HG02970 (cell line): Measurements from ENCODE around the gene SEZ6.

ENCODE experiments used
- ATAC-seq: cut with Tn5 transposase; IDR thresholded peaks from one replicate; pipeline ENCODE4 v1.9.1; 2021; ENCODE audit warnings: mild to moderate bottlenecking, moderate library complexity, moderate number of reproducible peaks; ENCODE audit not compliant: unreplicated experiment, low FRiP score

SEZ6 gene

DNA sequence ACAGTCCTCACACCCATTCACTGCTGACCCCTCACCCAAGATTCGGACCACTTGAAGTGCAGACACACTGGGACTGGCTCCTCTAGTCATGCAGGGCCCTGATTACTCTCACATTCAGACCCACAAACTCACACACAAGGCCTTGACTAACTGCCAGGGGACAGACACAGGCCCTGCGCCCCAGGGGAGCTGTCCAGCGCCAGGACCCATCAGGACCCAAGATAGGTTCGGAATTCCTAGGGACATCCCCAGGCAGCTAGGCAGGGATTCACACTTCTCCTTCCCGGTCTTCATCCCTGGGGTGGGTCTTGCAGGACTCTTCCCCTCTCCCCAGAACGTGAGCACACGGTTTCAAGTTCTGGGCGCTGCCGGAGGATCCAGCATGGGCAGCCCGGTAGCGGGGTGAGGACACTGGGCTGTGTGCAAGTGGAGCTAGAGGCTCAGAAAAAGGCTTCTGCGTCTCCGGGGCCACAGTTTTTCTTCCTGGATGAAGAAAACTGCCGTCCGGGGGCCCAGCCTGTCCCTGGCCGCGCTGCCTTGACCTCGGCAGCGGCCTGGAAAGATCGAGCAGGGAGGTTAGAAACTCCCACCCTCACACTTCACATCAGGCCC lies 1.6 kb downstream of the SEZ6 start:
- no peak for ATAC-seq

DNA sequence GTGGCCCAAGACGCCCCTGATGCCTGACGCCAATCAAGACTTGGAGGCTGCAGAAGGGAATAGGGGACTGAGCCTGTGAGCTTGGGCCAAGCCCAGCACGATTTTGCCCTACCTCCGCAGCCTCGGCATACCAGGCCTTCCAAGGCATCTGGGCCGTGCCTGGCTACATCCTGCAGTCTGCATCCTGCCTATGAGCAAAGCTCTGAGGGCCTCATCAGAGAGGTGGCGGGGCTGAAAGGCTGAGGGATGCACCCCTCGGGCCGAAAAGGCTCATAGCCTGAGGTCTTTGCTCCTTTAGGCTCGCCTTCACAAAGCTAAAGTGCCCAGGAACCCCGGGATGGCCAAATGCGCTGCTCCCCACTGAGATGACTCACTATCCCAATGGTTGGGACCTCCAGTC lies 2.5 kb downstream of the SEZ6 start:
- no peak for ATAC-seq

DNA sequence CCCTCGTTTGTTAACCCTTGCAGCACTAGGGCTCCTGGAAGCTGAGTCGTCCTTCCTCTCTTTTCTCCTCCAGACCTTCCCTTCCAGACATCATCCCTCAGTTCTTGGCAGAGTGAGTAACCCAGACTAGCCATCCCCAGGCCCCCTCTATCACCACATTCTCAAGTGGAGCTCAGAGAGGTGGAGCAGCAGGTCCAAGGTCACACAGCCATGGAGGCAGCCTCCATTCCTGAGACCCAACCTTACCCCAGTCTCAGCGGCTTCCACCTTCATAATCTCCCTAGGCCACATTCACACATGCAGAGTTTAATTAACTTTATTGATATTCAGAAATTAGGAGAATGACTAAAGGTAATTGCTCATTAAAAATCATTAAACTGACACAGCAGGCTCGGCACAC lies 3.0 kb downstream of the SEZ6 start:
- ATAC-seq = no peak

DNA sequence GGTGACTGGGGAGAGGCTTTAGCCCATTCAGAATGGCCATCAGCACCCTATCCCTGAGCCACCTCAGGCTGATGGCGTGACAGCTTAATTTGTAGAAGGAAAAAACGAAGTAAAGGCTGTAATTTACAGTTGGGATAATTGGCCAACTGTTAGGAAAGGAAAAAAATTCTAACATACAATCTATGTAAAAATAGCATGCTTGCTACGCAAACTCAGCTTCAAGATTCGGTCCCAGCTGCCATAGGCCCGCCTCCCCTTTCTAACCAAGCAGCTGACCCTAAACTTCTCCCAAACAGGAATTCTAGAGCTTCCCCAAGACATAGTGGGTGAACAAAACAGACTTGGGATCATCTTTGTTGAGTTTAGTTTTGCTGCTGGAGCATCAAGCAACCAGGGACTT lies 4.9 kb downstream of the SEZ6 start:
- no peak for ATAC-seq

GRCh38 chr17:28999206-28999605 lies 6.6 kb downstream of the SEZ6 start:
- no peak for ATAC-seq

GRCh38 chr17:28997806-28998205 lies 8.0 kb downstream of the SEZ6 start:
- ATAC-seq = no peak

GRCh38 chr17:28996554-28997096 lies 9.2 kb downstream of the SEZ6 start:
- no peak for ATAC-seq

- ATAC-seq = no peak
These were observed 12.0 kb downstream of the SEZ6 start for GRCh38 chr17:28993645-28994426.

DNA sequence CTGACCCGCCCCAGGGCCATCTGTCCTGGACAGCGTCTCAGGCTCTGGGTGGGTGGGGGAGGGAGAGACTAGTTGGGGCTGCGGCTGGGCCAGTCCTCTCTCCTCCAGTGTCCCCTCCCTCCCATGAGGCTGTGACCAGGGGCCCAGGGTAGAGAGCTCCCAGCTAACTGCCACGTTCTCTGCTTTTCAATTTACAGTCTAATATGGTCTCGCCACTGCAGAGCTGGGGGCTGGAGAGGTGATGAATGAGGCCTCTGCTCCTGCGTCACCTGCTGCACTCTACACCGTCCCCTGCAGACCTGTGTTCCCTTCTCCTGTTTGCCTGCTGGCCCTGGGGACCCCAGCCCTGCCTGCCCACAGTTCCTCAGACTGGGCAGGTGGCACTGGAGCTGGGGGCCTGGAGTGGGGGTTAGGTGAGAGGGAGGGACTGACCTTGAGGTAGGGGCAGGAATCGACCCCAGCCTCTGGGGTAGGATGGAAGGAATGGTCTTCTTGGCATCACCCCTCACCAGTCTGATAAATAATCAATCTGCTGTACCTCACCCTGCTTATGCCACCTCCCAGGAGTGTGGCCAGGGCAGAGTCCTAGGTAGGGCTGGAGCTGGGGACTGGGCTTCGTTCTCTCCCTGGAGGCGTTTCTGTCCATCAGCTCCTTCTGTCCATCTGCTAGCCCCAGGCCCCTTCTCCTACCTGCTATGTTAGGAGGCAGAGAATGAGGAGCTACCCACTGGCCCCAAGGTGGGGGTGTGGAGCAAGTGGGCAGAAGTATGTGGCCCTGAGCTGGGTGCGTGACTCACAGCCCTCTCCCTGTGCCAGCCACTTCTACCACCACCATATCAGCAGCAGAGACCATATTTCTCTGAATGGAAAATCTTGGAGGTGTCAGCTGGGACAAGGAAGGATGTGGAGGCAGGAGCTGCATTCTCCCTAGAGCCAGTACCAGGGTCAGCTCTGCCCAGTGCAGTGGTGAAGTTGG lies 12.9 kb downstream of the SEZ6 start:
- no peak for ATAC-seq

- ATAC-seq = no peak
These were observed 13.6 kb downstream of the SEZ6 start for GRCh38 chr17:28992185-28992584.

- no peak for ATAC-seq
These were observed 14.1 kb downstream of the SEZ6 start for GRCh38 chr17:28991779-28992178.

DNA sequence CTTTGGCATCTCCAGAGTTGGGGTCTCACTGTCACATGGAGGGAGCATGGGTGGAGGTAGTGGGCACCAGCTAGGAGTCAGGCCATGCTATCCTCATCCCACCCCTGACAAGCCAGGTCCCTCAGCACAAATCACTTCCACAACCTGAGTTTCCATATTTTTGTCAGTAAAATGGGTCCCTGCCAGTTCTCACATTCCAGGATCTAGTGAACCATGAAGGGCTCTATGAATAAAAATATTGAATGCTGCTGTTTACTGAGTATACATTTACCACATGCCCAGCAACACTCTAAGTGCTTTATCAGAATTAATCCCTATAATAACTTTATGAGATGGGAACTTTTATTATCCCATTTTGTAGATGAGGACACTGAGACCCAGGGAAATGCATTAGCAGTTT lies 16.8 kb downstream of the SEZ6 start:
- ATAC-seq = no peak

DNA sequence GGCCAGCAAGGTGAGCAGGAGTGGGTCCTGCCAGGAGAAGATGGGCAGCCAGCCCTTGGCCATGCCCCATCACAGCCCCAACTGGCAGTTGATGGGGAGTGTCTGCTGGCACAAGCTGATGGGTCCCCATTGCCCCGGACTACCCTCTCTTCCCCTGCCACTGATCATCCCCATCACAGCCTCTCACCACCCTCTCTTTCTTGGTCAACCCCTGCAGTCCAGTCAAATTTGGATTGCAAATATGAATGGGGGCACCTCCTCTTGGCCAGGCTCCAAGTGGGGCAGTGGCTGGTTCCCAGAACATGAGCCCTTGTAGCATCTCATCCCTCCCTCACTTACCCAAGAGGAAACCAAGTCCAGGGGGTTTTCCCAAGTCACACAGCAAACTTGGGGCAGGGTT lies 17.4 kb downstream of the SEZ6 start:
- no peak for ATAC-seq

DNA sequence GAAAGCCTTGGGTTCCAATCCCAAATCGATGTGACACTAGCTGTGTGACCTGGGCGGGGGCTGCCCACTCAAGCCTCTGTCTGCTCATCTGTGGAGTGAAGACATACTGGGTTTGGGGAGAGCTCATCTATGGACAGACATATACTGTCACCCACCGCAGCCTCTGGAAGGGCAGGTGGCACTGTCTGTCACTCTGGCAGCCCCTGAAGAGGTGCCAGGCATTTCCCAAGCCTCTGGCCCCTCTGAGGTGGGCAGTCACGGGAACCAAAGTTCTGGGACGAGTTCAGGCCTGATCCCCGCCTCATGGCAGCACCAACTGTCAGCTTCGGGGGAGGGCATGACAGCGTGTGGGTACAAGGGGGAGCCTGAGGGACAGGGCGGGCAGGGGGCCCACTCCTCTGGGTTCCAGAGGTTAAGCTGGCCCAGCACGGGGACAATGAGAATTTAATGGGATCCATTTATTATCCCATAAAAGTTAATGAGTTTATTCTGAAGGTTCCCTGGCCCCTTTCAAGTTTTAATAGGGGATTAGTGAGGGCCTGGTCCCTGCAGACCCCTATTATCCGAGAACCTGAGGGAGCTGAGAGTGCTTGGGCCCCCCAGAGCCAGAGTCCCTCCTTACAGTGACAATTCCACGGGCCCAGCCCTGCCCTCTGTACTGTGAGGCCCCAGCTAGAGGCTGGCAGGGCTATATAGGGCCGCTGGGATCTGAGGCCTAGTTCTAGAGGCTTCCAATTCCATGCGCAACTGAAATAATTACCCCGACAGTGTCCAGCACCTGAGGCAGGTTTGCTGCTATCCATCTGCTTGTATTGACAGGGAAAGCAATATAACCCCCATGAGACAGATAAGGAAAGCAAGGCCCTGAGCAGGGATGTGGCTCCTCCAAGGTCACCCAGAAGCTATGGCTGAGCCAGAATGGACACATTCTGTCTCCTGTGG lies 18.8 kb downstream of the SEZ6 start:
- no peak for ATAC-seq

- ATAC-seq = no peak
These were observed 19.7 kb downstream of the SEZ6 start for GRCh38 chr17:28985950-28986713.

DNA sequence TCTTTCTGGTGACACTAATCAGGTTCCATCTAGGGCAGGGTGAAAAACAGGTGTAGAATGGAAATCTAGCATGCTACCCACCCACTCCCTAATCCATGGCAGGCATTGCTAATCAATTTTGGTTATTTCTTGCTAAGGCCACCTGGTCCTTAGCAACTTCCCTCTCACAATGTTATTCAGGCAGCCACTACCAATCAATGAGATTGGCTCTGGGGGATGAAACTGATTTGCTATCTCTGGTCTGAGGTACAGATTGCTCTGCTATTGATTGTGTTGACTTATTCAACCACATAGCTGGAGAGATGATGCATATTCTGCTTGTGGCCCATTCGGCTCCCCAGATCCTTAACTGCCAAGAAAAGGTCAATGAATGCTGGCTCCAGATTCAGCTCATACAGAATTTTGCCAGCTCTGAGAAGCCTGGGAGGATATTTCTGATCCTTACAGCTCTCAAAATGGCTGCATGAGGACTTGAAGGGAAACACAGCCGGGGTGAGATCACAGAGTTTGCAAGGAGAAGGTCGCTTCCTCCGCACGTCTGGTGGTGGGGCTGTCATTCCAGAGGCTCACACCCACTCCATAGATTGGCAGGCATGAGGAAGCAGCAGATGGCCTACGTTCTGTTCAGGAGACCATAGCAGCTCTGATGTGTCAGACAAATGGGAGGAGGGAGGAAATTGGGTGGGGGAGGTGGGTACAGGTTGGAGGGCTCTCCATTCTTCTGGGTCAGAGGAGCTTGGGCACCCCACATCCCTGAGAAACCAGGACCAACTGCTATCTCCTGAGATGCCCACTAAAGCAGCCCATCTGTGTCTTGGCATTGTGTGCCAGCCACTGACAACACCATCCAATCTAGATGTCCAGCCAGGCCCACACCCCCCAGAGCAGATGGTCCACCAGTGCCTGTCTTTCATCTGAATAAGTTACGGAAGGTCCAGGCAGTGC lies 22.3 kb downstream of the SEZ6 start:
- ATAC-seq = no peak

- peak; percentile 38 for ATAC-seq
These were observed 23.6 kb downstream of the SEZ6 start for GRCh38 chr17:28982131-28982793.
